ENCODE results near the gene BAIAP2L2. TPM values are rescaled to one million over a fixed set of nuclear protein-coding genes. Genes with fewer than 3 reads are reported as not detected.
A peak's percentile ranks its signal among the peaks of the same experiment; 100 is the strongest.
"Not testable (repeated sequence)": the region's sequence is repeated elsewhere in the genome, so short reads cannot be mapped to it uniquely, and the experiment has no call there.

The BAIAP2L2 gene
- total RNA-seq, 4 donors from 2014 or later = 0.50 to 1.7 (median 1.1) TPM

DNA sequence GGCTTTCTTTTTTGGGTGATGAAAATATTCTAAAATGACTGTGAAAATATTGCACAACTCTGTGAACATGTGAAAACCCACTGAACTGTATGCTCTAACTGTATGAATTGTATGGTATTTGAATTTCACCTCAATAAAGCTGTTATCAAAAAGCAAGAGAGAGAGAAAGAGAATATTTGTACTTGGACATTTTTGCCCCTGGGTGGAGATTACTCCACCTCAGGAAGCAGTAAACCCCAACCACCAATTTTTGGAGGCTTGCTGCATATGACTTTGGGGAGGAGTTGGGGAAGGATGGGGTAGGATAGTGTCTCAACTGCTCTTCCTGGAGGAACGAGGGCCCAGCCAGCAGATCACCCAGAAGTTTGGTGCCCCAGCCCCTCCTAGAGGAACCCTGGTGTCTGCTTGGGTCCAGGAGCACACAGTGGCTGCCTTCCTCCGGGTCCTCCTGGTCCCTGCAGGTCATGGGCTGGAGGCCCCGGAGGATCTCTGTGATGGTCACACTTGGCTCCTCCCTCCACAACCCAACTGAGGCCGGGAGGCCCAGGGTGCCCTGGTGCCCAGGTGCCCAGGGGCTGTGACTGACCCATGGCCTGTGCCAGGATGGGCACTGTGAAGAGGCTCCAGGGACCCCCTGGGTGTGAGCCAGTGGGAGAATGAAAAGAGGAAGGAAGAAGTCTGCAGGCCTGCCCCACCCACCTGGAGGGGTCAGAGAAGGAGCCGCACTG lies 68.6 kb downstream of the BAIAP2L2 start:
- Histone ChIP-seq H3K4me1 (peaks cover 0 to 7% of the 10 kb centered on the region in 2 donors), H3K27ac (no peak overlapping the region), H3K9me3 (no peaks in the 10 kb centered on the region), H3K27me3 (no peaks in the 10 kb centered on the region), H3K4me3 (replicated peaks in 1 of 3) (no peak overlapping the region), H3K36me3 (no peaks in the 10 kb centered on the region)
- no peak for DNase-seq
- intact Hi-C loops (cut with DNase I) = no loop called here
- 72 to 81% methylated on average over 3 of the region's 5 CpGs for WGBS, 2 donors
- TF ChIP-seq POLR2A (IDR thresholded peaks at IDR 0.05) = no peak
- TF ChIP-seq, protein P1, sequence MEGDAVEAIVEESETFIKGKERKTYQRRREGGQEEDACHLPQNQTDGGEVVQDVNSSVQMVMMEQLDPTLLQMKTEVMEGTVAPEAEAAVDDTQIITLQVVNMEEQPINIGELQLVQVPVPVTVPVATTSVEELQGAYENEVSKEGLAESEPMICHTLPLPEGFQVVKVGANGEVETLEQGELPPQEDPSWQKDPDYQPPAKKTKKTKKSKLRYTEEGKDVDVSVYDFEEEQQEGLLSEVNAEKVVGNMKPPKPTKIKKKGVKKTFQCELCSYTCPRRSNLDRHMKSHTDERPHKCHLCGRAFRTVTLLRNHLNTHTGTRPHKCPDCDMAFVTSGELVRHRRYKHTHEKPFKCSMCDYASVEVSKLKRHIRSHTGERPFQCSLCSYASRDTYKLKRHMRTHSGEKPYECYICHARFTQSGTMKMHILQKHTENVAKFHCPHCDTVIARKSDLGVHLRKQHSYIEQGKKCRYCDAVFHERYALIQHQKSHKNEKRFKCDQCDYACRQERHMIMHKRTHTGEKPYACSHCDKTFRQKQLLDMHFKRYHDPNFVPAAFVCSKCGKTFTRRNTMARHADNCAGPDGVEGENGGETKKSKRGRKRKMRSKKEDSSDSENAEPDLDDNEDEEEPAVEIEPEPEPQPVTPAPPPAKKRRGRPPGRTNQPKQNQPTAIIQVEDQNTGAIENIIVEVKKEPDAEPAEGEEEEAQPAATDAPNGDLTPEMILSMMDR (IDR thresholded peaks at IDR 0.05) = no peak

DNA sequence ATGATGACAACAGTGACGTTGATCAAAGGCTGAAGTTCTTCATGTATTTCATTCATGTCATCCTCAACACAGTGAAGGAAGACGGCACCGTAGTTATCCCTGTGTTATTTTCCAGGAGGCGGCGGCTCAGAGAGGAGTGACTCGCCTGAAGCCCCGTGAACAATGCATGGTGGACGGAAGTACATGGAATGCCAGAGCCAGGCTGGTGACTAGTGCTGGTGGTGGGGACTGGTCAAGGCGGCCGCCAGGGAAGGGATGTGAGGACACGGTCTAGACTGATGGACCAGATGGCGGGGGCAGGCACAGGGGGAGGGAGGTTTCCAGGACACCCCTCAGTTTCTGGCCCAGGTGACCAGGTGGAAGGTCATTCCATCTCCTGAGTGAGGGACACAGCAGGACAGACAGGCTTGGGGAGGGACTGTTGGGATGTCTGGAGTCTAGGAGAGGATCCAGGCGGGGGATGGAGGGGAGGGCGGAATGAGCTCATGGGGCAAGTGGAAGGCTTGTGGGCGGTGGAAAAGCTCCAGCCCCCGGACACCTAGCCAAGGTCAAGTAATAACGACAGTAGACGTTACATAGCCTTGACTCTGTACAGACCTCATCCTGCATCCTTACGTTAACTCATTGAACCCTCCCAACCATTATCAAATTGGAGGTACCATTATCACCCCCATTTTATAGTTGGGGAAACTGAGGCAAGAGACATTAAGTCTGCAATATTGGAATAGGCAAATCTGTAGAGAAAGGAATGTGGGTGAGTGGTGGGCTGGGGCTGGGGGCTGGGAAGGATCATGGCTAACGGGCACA lies 69.3 kb downstream of the BAIAP2L2 start:
- no peak overlapping the region for H3K27ac ChIP-seq
- H3K27me3 ChIP-seq = no peaks in the 10 kb centered on the region
- DNase-seq = no peak
- no peaks in the 10 kb centered on the region for H3K36me3 ChIP-seq
- intact Hi-C loops (cut with DNase I) = no loop called here
- TF ChIP-seq, protein P1 (IDR thresholded peaks at IDR 0.05) = no peak
- no peak for TF ChIP-seq POLR2A (IDR thresholded peaks at IDR 0.05)
- no peaks in the 10 kb centered on the region for H3K9me3 ChIP-seq
- 89 to 90% methylated on average over 20 of the region's 20 CpGs for WGBS, 2 donors
- peaks cover 0 to 7% of the 10 kb centered on the region in 2 donors for H3K4me1 ChIP-seq
- no peak overlapping the region for H3K4me3 ChIP-seq (replicated peaks in 1 of 3)

DNA sequence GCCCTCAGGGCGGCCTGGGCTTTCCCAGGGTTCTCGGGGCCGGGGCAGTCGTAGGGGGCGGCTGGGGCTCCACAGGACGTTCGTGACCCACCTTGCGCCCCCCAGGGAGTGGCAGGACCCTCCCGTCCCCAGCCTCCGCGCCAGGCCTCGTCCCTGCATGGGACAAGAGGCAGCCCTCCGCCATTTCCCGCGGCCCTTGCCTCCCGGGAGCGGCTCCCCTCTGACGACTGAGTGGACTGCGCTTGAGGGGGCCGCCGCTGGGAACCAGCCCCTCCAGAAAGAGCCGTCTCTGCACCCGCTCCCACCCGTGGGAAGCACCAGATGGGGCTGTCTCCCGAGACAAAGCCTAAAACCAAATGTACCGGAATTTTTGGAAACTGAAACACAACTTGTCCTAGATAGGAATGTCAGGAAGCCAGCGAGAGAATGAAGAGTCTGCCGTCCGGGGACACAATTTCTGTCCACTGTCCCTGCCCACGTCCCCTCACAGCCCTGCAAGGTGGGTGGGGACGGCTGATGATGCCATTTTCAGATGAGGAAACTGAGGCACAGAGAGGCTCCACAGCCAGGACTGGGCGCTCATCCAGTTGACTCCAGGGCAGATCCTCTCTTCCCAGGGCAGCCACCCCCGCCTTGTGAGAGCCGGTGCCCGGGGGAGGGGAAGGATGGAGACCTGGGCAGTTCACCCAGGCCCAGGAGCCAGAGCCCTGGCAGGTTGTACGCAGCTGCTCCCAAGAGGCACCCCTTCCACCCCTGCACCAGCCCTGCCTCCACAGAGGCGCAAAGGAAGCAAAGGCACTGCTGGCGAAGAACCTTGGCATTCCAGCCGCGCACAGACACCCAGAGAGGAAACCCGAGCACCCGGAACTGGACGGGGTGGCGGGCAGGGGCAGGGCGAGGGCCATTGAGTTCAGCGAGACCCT lies 71.3 kb downstream of the BAIAP2L2 start:
- 67 to 72% methylated on average over 34 to 44 of the region's 46 CpGs for WGBS, 2 donors
- H3K4me3 ChIP-seq (replicated peaks in 1 of 3) = no peak overlapping the region

DNA sequence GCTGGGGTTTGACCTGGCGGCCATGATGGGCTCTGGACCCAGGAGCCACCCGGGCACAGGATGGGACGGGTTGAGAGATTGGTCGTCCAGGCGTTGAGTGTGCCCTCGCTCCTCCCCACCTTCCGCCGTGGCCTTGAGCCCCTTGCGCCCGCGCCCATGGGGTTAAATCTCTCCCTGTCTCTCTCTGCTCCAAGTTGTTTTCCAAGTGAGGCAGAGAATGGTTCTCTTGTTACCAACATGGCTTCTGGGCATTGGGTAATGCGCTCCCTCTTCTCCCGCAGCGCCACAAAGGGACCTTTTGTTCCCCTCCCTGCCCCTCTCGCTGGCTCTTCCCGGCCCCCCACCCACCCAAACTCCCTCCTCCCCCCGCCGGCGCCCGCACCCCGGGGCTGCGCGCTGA lies 72.1 kb downstream of the BAIAP2L2 start:
- intact Hi-C loops (cut with DNase I) = no loop called here
- Histone ChIP-seq H3K4me3 (replicated peaks in 1 of 3) (no peak overlapping the region), H3K36me3 (no peaks in the 10 kb centered on the region), H3K27ac (peak overlapping the region in 2 of 3 donors; percentile 15 to 30), H3K9me3 (no peaks in the 10 kb centered on the region), H3K27me3 (no peaks in the 10 kb centered on the region), H3K4me1 (peaks cover 14 to 25% of the 10 kb centered on the region in 2 donors)
- no peak for TF ChIP-seq POLR2A (IDR thresholded peaks at IDR 0.05)
- TF ChIP-seq, protein P1 (IDR thresholded peaks at IDR 0.05) = no peak
- DNase-seq = no peak
- WGBS, 2 donors = 93 to 95% methylated on average over 21 to 23 of the region's 23 CpGs

More for the DNA sequence above, 71.3 kb downstream of the BAIAP2L2 start:
- Histone ChIP-seq H3K27ac (peak overlapping the region; percentile 15 to 30 (median 17)), H3K27me3 (no peaks in the 10 kb centered on the region), H3K9me3 (no peaks in the 10 kb centered on the region), H3K4me1 (peaks cover 7 to 17% of the 10 kb centered on the region in 2 donors), H3K36me3 (no peaks in the 10 kb centered on the region)
- DNase-seq = peak; percentile 22 to 28
- TF ChIP-seq, protein P1 (IDR thresholded peaks at IDR 0.05) = no peak
- TF ChIP-seq POLR2A (IDR thresholded peaks at IDR 0.05) = no peak
- intact Hi-C loops (cut with DNase I) = no loop called here

DNA sequence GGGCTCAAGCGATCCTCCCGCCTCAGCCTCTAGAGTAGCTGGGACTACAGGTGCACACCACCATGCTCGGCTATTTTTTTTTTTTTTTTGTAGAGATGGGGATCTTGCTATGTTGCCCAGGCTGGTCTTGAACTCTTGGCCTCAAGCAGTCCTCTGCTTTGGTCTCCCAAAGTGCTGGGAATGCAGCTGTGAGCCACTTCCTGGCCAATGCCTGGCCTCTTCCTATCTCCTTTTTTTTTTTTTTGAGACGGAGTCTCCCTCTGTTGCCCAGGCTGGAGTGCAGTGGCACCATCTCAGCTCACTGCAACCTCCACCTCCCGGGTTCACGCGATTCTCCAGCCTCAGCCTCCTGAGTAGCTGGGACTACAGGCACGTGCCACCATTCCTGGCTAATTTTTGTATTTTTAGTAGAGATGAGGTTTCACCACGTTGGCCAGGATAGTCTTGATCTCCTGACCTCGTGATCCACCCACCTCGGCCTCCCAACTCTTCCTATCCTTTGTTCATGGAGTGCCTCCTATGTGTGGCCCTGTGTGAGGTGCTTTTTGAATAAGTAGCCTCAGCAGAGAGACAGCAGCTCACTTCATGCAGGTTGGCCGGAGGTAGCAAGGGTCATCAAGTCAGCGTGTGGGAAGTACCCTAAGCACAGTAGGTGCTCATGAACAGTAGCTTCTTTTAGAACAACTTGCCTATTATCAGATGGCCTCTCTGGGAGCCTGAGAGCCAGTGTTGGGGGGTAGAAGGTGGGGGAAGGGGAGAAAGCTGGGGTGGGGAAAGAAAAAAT lies 72.9 kb downstream of the BAIAP2L2 start:
- WGBS, 2 donors = 83 to 88% methylated on average over 13 of the region's 13 CpGs
- H3K36me3 ChIP-seq; H3K4me3 ChIP-seq (replicated peaks in 1 of 3); intact Hi-C loops (cut with DNase I); DNase-seq; H3K27me3 ChIP-seq; H3K27ac ChIP-seq; H3K9me3 ChIP-seq: not testable (repeated sequence)
- peaks cover 23 to 33% of the 10 kb centered on the region in 2 donors for H3K4me1 ChIP-seq
